GM12878 (cell line): ENCODE measurements around the gene VCL. TPM values are rescaled to one million over a fixed set of nuclear protein-coding genes. Genes with fewer than 3 reads are reported as not detected.

ENCODE experiments used
- ATAC-seq: fragments of 200-7000 bp; cut with Tn5 transposase; 3 replicates; pipeline ENCODE4 v1.9.1; 2020; ENCODE audit warnings: mild to moderate bottlenecking, moderate library complexity
- BruUV-seq: library from RNA; stranded (reverse); fragments of 400-500 nt; replicated peaks from 2 replicates; lab custom pipeline; 2021; lab: Mats Ljungman, UMichigan
- CTCF ChIA-PET: fragments of 300-600 bp; sonication (Branson Sonifier 250); formaldehyde crosslinking; extraction: SDS; loops from one replicate; lab custom pipeline; 2021; ENCODE audit warnings: inconsistent platforms; lab: Yijun Ruan, JAX
- POLR2A ChIA-PET: fragments of 350-600 bp; formaldehyde crosslinking; extraction: SDS; loops from one replicate; lab custom pipeline; 2021; ENCODE audit warnings: inconsistent platforms; lab: Charles Lee
- RAD21 ChIA-PET: fragments of 300-600 bp; sonication (Branson Sonifier 250); formaldehyde crosslinking; loops from one replicate; lab custom pipeline; 2023; ENCODE audit warnings: antibody characterized with exemption; ENCODE audit not compliant: unreplicated experiment; lab: Charles Lee
- SMC1A ChIA-PET: fragments of 300-600 bp; sonication (Branson Sonifier 250); formaldehyde crosslinking; loops from one replicate; lab custom pipeline; 2023; ENCODE audit not compliant: unreplicated experiment, uncharacterized antibody; lab: Charles Lee
- DNase-seq: peaks from one replicate; pipeline ENCODE4 v3.0.0-alpha.2; 2011; ENCODE audit warnings: low read depth, low spot score
- FAIRE-seq: peaks from 3 replicates; lab custom pipeline; 2011; peaks lifted over from hg19 to GRCh38; lab: Jason Lieb, UNC
- H2AFZ ChIP-seq: 2 replicates; pipeline ENCODE4 v1.6.0; 2011; ENCODE audit warnings: low read depth, low read length, control low read depth; ENCODE audit not compliant: control insufficient read depth
- H3K27ac ChIP-seq: 2 replicates; pipeline ENCODE4 v1.5.1; 2011; ENCODE audit warnings: control low read depth; ENCODE audit not compliant: control insufficient read depth, insufficient read depth
- H3K27me3 ChIP-seq, 2 experiments: replicated peaks in 1 of 2; 2 replicates each; pipeline versions ENCODE4 v1.6.0 to v1.6.1; 2011; ENCODE audit warnings: low read length in 1 of 2; ENCODE audit not compliant: control insufficient read depth in 2 of 2, insufficient read depth in 2 of 2
- H3K36me3 ChIP-seq, 2 experiments: 2 replicates each; pipeline ENCODE4 v1.5.1; 2011; ENCODE audit warnings: low read length in 1 of 2; ENCODE audit not compliant: control insufficient read depth in 2 of 2, insufficient read depth in 2 of 2
- H3K4me1 ChIP-seq: 2 replicates; pipeline ENCODE4 v1.6.1; 2011; ENCODE audit warnings: mild to moderate bottlenecking, low read length, moderate library complexity, mixed read lengths; ENCODE audit not compliant: control insufficient read depth, insufficient read depth
- H3K4me2 ChIP-seq: 2 replicates; pipeline ENCODE4 v1.6.0; 2011; ENCODE audit warnings: control low read depth; ENCODE audit not compliant: control insufficient read depth, insufficient read depth
- H3K4me3 ChIP-seq: fragments of 200-600 bp; sonication (generic); 2 replicates; pipeline ENCODE4 v1.5.1; 2016
- H3K79me2 ChIP-seq: 2 replicates; pipeline ENCODE4 v1.6.0; 2011; ENCODE audit warnings: low read length; ENCODE audit not compliant: control insufficient read depth, insufficient read depth
- H3K9ac ChIP-seq: 2 replicates; pipeline ENCODE4 v1.8.0; 2011; ENCODE audit warnings: low read length, control low read depth, mixed read lengths; ENCODE audit not compliant: control insufficient read depth, insufficient read depth
- H3K9me3 ChIP-seq: replicated peaks from 3 replicates; pipeline ENCODE4 v1.5.1; 2011; ENCODE audit warnings: mild to moderate bottlenecking, low read length; ENCODE audit not compliant: control insufficient read depth, insufficient read depth
- H4K20me1 ChIP-seq: 2 replicates; pipeline ENCODE4 v1.6.0; 2011; ENCODE audit not compliant: control insufficient read depth, insufficient read depth
- CREB1 ChIP-seq: IDR thresholded peaks from 2 replicates; pipeline ENCODE4 v1.6.1; 2012; ENCODE audit warnings: low read depth, mild to moderate bottlenecking, inconsistent platforms
- RAD21 ChIP-seq: IDR thresholded peaks from 2 replicates; pipeline ENCODE4 v1.6.1; 2011; ENCODE audit warnings: mild to moderate bottlenecking, low read depth, low read length, moderate library complexity; ENCODE audit not compliant: insufficient read depth
- STAT1 ChIP-seq: fragments of 450-650 bp; conservative IDR thresholded peaks from 2 replicates; pipeline ENCODE4 v1.6.1; 2014; ENCODE audit warnings: antibody characterized with exemption, mild to moderate bottlenecking
- TAF1 ChIP-seq: IDR thresholded peaks from 2 replicates; pipeline ENCODE4 v1.6.1; 2011; ENCODE audit warnings: mild to moderate bottlenecking, low read depth, low read length, borderline replicate concordance
- TCF7 ChIP-seq: IDR thresholded peaks from 2 replicates; pipeline ENCODE4 v1.6.1; 2014; ENCODE audit warnings: antibody characterized with exemption, borderline replicate concordance
- WGBS: methylation state at CpG from one replicate; pipeline ENCODE4 v1.1.6; 2016; ENCODE audit warnings: low lambda C conversion rate; ENCODE audit not compliant: insufficient replicate concordance, insufficient coverage; ENCODE audit errors: missing lambda C conversion rate; 5-methylcytosine and 5-hydroxymethylcytosine counted together
- in situ Hi-C: fragments of 300-500 bp; cut with MboI; formaldehyde crosslinking; loops from 9 replicates; pipeline ENCODE4 v1.14.3; 2018; ENCODE audit warnings: mixed read lengths
- intact Hi-C: fragments of 100-400 bp; cut with micrococcal nuclease; formaldehyde crosslinking; loops from one replicate; pipeline ENCODE4 v1.14.2; 2022; ENCODE audit not compliant: unreplicated experiment
- polyA plus RNA-seq, 11 experiments: library from polyadenylated mRNA; depleted of rRNA in 4 of 11; unstranded in 6 of 11; stranded (reverse) in 5 of 11; fragments of >200 nt; fragmentation: Nextera tagmentation in 4 of 11; fragmentation: Illumina TruSeq in 1 of 11; extraction: Ambion mirVana in 4 of 11; extraction: Trizol in 1 of 11; gene quantifications; 1 replicate in 1 of 11; 2 replicates in 10 of 11; pipeline versions ENCODE4 v1.2.1 to v1.2.3, GENCODE V29; 2011 to 2016; ENCODE audit warnings: inconsistent platforms in 2 of 11, missing spikeins in 2 of 11, low read depth in 1 of 11
- total RNA-seq, 4 experiments: library from RNA; depleted of rRNA in 3 of 4; stranded (reverse); fragments of >200 nt in 3 of 4; fragmentation: Illumina TruSeq in 1 of 4; extraction: Trizol in 1 of 4; gene quantifications; 2 replicates each; pipeline versions ENCODE4 v1.2.1 to v1.2.3, GENCODE V29; 2013 to 2021
- TF ChIP-seq, protein P1 (sequence below): IDR thresholded peaks from 2 replicates; pipeline ENCODE4 v1.6.1; 2011; ENCODE audit warnings: low read depth, low read length, improper control_type of control experiment, borderline replicate concordance
- TF ChIP-seq, protein P2 (sequence below), 3 experiments: IDR thresholded peaks in 2 of 3; conservative IDR thresholded peaks in 1 of 3; 2 replicates each; pipeline ENCODE4 v1.5.1; 2011; ENCODE audit warnings: low read depth in 3 of 3, low read length in 3 of 3, mild to moderate bottlenecking in 3 of 3, control low read depth in 2 of 3, moderate library complexity in 2 of 3, inconsistent platforms in 1 of 3, mixed read lengths in 1 of 3; ENCODE audit not compliant: control insufficient read depth in 2 of 3, insufficient read depth in 1 of 3; ENCODE audit errors: extremely low read depth in 1 of 3

The VCL gene
- total and polyA plus RNA-seq, 10 of the 15 experiments (the other 5 are each of a cell fraction or from before 2014, with no cell fraction given), result 6.7 to 54.6 (median 24.3) TPM

DNA sequence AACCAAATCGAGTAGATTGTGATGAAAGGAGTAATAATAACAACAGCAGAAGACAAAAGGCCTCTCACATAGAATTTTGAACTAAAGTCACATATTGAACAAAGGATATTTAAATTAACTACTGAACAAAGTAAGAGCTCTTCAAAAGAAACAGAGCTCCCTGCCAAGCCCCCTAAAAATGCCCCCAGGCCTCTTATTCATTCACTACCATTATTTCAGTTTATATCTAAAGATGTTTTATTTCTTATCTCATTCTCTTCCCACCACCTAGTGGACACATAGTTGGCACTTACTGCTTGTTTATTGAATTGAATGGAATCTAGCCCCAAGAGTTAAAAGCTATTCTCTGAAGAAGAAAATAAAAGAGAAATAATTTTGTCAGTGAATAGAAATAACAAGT lies 37.4 kb downstream of the VCL start:
- ChIA-PET RAD21 (interaction anchor here (1.1 to 1.5 kb wide), 6 partner anchors 23 to 147 kb away, joined by 3 to 8 read pairs (median 6); no protein-coding TSS in a partner anchor), CTCF (interaction anchor here (0.6 to 3.6 kb wide), 14 partner anchors 8 to 1147 kb away, joined by 3 to 24 read pairs (median 4); no protein-coding TSS in a partner anchor), POLR2A (interaction anchor here (0.9 kb wide), 1 partner anchor 13 kb away, joined by 4 read pairs; no protein-coding TSS in a partner anchor), SMC1A (interaction anchor here (0.6 to 2.1 kb wide), 13 partner anchors 11 to 148 kb away, joined by 3 to 16 read pairs (median 3); no protein-coding TSS in a partner anchor)
- Histone ChIP-seq H3K79me2 (no peaks in the 10 kb centered on the region), H3K27me3 (no peaks in the 10 kb centered on the region), H2AFZ (no peak overlapping the region), H3K36me3 (no peaks in the 10 kb centered on the region), H3K9me3 (no peaks in the 10 kb centered on the region), H4K20me1 (no peaks in the 10 kb centered on the region), H3K4me1 (peaks cover 11% of the 10 kb centered on the region), H3K4me2 (no peak overlapping the region), H3K4me3 (no peak overlapping the region), H3K9ac (no peak overlapping the region), H3K27ac (no peak overlapping the region)
- WGBS, result no CpG with 5 or more reads among the region's 1 CpG
- DNase-seq, result no peak
- ATAC-seq, result no peak
- in situ Hi-C loops, result no loop called here
- TF ChIP-seq STAT1 (no peak), CREB1 (no peak), TCF7 (no peak), TAF1 (no peak), RAD21 (peak; percentile 46; the same call in 1 of the 2 replicates)
- TF ChIP-seq, protein P1, sequence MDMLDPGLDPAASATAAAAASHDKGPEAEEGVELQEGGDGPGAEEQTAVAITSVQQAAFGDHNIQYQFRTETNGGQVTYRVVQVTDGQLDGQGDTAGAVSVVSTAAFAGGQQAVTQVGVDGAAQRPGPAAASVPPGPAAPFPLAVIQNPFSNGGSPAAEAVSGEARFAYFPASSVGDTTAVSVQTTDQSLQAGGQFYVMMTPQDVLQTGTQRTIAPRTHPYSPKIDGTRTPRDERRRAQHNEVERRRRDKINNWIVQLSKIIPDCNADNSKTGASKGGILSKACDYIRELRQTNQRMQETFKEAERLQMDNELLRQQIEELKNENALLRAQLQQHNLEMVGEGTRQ, result no peak
- TF ChIP-seq, protein P2, sequence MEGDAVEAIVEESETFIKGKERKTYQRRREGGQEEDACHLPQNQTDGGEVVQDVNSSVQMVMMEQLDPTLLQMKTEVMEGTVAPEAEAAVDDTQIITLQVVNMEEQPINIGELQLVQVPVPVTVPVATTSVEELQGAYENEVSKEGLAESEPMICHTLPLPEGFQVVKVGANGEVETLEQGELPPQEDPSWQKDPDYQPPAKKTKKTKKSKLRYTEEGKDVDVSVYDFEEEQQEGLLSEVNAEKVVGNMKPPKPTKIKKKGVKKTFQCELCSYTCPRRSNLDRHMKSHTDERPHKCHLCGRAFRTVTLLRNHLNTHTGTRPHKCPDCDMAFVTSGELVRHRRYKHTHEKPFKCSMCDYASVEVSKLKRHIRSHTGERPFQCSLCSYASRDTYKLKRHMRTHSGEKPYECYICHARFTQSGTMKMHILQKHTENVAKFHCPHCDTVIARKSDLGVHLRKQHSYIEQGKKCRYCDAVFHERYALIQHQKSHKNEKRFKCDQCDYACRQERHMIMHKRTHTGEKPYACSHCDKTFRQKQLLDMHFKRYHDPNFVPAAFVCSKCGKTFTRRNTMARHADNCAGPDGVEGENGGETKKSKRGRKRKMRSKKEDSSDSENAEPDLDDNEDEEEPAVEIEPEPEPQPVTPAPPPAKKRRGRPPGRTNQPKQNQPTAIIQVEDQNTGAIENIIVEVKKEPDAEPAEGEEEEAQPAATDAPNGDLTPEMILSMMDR (IDR thresholded peaks at IDR 0.05 in 2 of 3, conservative IDR thresholded peaks at IDR 0.05 in 1 of 3; ENCODE audit: control insufficient read depth in 2 of 3, extremely low read depth in 1 of 3, insufficient read depth in 1 of 3, low read depth in 3 of 3, low read length in 3 of 3), result peak in 1 of 3 experiments; percentile 14; a peak in 2 of 6 replicates
- intact Hi-C loops, result loop anchor here (2.0 kb wide), 1 partner anchor 79 kb away; no protein-coding TSS in a partner anchor
- FAIRE-seq, result no peak
- no TSS peak for BruUV-seq
